ENCODE data around the gene WDR86.

WDR86 gene

GRCh38 chr7:151366166-151366879 lies 43.5 kb downstream of the WDR86 start:
- DNase-seq (ENCODE audit: extremely low spot score), result no peak
- POLR2A ChIA-PET, result interaction anchor here (1.0 to 1.2 kb wide), 3 partner anchors 9 to 393 kb away, joined by 3 read pairs; partner anchors contain the start of gene RHEB
- CTCF ChIA-PET, result interaction anchor here (0.8 to 1.3 kb wide), 4 partner anchors 51 to 93 kb away, joined by 3 to 5 read pairs (median 3); no protein-coding TSS in a partner anchor
- TF ChIP-seq HDGF (IDR thresholded peaks at IDR 0.05; ENCODE audit: borderline replicate concordance), result no peak
- no peak for TF ChIP-seq FOXK2 (IDR thresholded peaks at IDR 0.05)
- no peak for TF ChIP-seq PKNOX1 (IDR thresholded peaks at IDR 0.05)
- no peak for TF ChIP-seq NFRKB (IDR thresholded peaks at IDR 0.05)
- no peak for TF ChIP-seq SUZ12 (IDR thresholded peaks at IDR 0.05)
- no peak for TF ChIP-seq TARDBP (IDR thresholded peaks at IDR 0.05)
- TF ChIP-seq CTBP1 (IDR thresholded peaks at IDR 0.05; ENCODE audit: borderline replicate concordance), result no peak
- TF ChIP-seq ZNF384 (IDR thresholded peaks at IDR 0.05), result no peak
- no peak for TF ChIP-seq SP1 (IDR thresholded peaks at IDR 0.05)
- no peak for TF ChIP-seq LEF1 (IDR thresholded peaks at IDR 0.05; ENCODE audit: borderline replicate concordance)
- no peak for TF ChIP-seq FOXA1 (IDR thresholded peaks at IDR 0.05)
- TF ChIP-seq FOXM1 (IDR thresholded peaks at IDR 0.05; ENCODE audit: borderline replicate concordance), result no peak
- TF ChIP-seq BHLHE40 (IDR thresholded peaks at IDR 0.05; ENCODE audit: borderline replicate concordance), result no peak
- TF ChIP-seq L3MBTL2 (conservative IDR thresholded peaks at IDR 0.05), result no peak
- TF ChIP-seq ELF4 (IDR thresholded peaks at IDR 0.05), result no peak
- TF ChIP-seq ARNT (IDR thresholded peaks at IDR 0.05), result no peak

GRCh38 chr7:151363182-151363581 lies 46.7 kb downstream of the WDR86 start:
- DNase-seq (ENCODE audit: extremely low spot score), result no peak
- CTCF ChIA-PET, result interaction anchor here (2.0 kb wide), 1 partner anchor 48 kb away, joined by 9 read pairs; no protein-coding TSS in a partner anchor
- TF ChIP-seq FOXM1 (IDR thresholded peaks at IDR 0.05; ENCODE audit: borderline replicate concordance) (no peak), ZNF384 (IDR thresholded peaks at IDR 0.05) (no peak), TARDBP (IDR thresholded peaks at IDR 0.05) (no peak), BHLHE40 (IDR thresholded peaks at IDR 0.05; ENCODE audit: borderline replicate concordance) (no peak)
- POLR2A ChIA-PET, result no interaction called here

- ChIA-PET CTCF (interaction anchor here (1.2 to 2.0 kb wide), 3 partner anchors 10 to 88 kb away, joined by 3 to 9 read pairs (median 8); no protein-coding TSS in a partner anchor), POLR2A (interaction anchor here (0.7 kb wide), 1 partner anchor 228 kb away, joined by 3 read pairs; no protein-coding TSS in a partner anchor)
- DNase-seq (ENCODE audit: extremely low spot score), result no peak
- no peak for TF ChIP-seq PKNOX1 (IDR thresholded peaks at IDR 0.05)
- TF ChIP-seq LEF1 (IDR thresholded peaks at IDR 0.05; ENCODE audit: borderline replicate concordance), result no peak
- no peak for TF ChIP-seq ELF4 (IDR thresholded peaks at IDR 0.05)
- no peak for TF ChIP-seq TARDBP (IDR thresholded peaks at IDR 0.05)
- no peak for TF ChIP-seq SUZ12 (IDR thresholded peaks at IDR 0.05)
- TF ChIP-seq BHLHE40 (IDR thresholded peaks at IDR 0.05; ENCODE audit: borderline replicate concordance), result no peak
- no peak for TF ChIP-seq FOXK2 (IDR thresholded peaks at IDR 0.05)
- no peak for TF ChIP-seq NFRKB (IDR thresholded peaks at IDR 0.05)
- no peak for TF ChIP-seq FOXA1 (IDR thresholded peaks at IDR 0.05)
- TF ChIP-seq FOXM1 (IDR thresholded peaks at IDR 0.05; ENCODE audit: borderline replicate concordance), result no peak
- no peak for TF ChIP-seq CTBP1 (IDR thresholded peaks at IDR 0.05; ENCODE audit: borderline replicate concordance)
- no peak for TF ChIP-seq HDGF (IDR thresholded peaks at IDR 0.05; ENCODE audit: borderline replicate concordance)
Observed at GRCh38 chr7:151361193-151361959, 48.5 kb downstream of the WDR86 start.

GRCh38 chr7:151352512-151352911 lies 57.3 kb downstream of the WDR86 start:
- ChIA-PET POLR2A (interaction anchor here (0.6 to 2.4 kb wide), 2 partner anchors 11 to 70 kb away, joined by 3 to 10 read pairs; partner anchors contain the start of gene NUB1), CTCF (interaction anchor here (1.1 to 1.2 kb wide), 2 partner anchors 8 to 25 kb away, joined by 3 read pairs; no protein-coding TSS in a partner anchor)
- DNase-seq (ENCODE audit: extremely low spot score), result no peak
- TF ChIP-seq FOXA1 (IDR thresholded peaks at IDR 0.05), result no peak
- no peak for TF ChIP-seq L3MBTL2 (conservative IDR thresholded peaks at IDR 0.05)
- TF ChIP-seq NFRKB (IDR thresholded peaks at IDR 0.05), result no peak
- no peak for TF ChIP-seq ELF4 (IDR thresholded peaks at IDR 0.05)
- TF ChIP-seq FOXK2 (IDR thresholded peaks at IDR 0.05), result no peak
- no peak for TF ChIP-seq ARNT (IDR thresholded peaks at IDR 0.05)
- TF ChIP-seq TARDBP (IDR thresholded peaks at IDR 0.05), result no peak
- no peak for TF ChIP-seq SUZ12 (IDR thresholded peaks at IDR 0.05)

- DNase-seq (ENCODE audit: extremely low spot score), result no peak
- ChIA-PET CTCF (interaction anchor here (0.6 to 1.2 kb wide), 5 partner anchors 8 to 253 kb away, joined by 3 read pairs; no protein-coding TSS in a partner anchor), POLR2A (no interaction called here)
- TF ChIP-seq HDGF (IDR thresholded peaks at IDR 0.05; ENCODE audit: borderline replicate concordance) (no peak), CTBP1 (IDR thresholded peaks at IDR 0.05; ENCODE audit: borderline replicate concordance) (no peak), SUZ12 (IDR thresholded peaks at IDR 0.05) (no peak), L3MBTL2 (conservative IDR thresholded peaks at IDR 0.05) (no peak), FOXM1 (IDR thresholded peaks at IDR 0.05; ENCODE audit: borderline replicate concordance) (no peak), FOXA1 (IDR thresholded peaks at IDR 0.05) (no peak), ZNF384 (IDR thresholded peaks at IDR 0.05) (no peak), ELF4 (IDR thresholded peaks at IDR 0.05) (no peak), SP1 (IDR thresholded peaks at IDR 0.05) (no peak), BHLHE40 (IDR thresholded peaks at IDR 0.05; ENCODE audit: borderline replicate concordance) (no peak), LEF1 (IDR thresholded peaks at IDR 0.05; ENCODE audit: borderline replicate concordance) (no peak), NFRKB (IDR thresholded peaks at IDR 0.05) (no peak), PKNOX1 (IDR thresholded peaks at IDR 0.05) (no peak), ARNT (IDR thresholded peaks at IDR 0.05) (no peak), TARDBP (IDR thresholded peaks at IDR 0.05) (no peak), FOXK2 (IDR thresholded peaks at IDR 0.05) (no peak)
Observed at GRCh38 chr7:151351967-151352366, 57.9 kb downstream of the WDR86 start.

Data from HEK293T (cell line).